ENCODE measurements around the gene SETMAR. TPM values are rescaled to one million over a fixed set of nuclear protein-coding genes. Genes with fewer than 3 reads are reported as not detected.

Gene SETMAR
- total and polyA plus RNA-seq, 2 donors (not counting 1 experiment from before 2014, with no cell fraction given), result 4.2 to 7.6 TPM

DNA sequence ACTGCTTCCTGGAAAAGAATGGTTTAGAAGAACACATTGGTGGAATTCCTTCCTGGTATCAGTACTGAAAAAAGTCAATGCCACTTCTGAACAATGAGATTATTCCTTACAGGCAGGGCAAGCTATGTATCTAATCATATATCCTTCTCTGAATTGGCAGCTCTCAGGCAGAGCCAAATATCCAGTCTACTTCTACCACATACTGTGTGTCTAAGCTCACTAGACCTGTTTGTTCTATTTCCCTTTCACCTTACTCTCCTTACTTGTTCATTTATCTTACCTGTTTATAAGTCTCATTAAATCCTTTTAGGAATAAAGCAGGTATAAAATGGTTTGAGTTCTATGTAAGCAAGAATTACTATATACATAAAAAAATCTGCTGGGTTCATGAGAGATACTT, 8.3 kb downstream of the SETMAR start:
- no peaks in the 10 kb centered on the region for H3K4me1 ChIP-seq (ENCODE audit: control insufficient read depth in 2 of 2, insufficient read depth in 2 of 2, low read length in 2 of 2)
- no peak overlapping the region for H3K27ac Mint-ChIP-seq
- no peak overlapping the region for H3K27ac ChIP-seq (ENCODE audit: low read length in 2 of 2)
- ATAC-seq (ENCODE audit: low read depth), result no peak
- ChIA-PET POLR2A (no interaction called here), CTCF (no interaction called here)
- peaks cover 9 to 10% of the 10 kb centered on the region in 2 experiments for H3K36me3 ChIP-seq (replicated peaks in 1 of 2; ENCODE audit: control extremely low read depth in 1 of 2, control insufficient read depth in 1 of 2, extremely low read depth in 1 of 2, insufficient read depth in 2 of 2, low read length in 1 of 2)
- no peak overlapping the region for H3K4me3 Mint-ChIP-seq
- no peaks in the 10 kb centered on the region for H3K4me1 Mint-ChIP-seq
- no peak for DNase-seq
- H3K4me3 ChIP-seq (ENCODE audit: control extremely low read depth in 1 of 5, extremely low read depth in 1 of 5, insufficient read depth in 1 of 5, low read depth in 2 of 5, low read length in 4 of 5), result no peak overlapping the region
- H3K27me3 ChIP-seq (replicated peaks in 1 of 4; ENCODE audit: control extremely low read depth in 1 of 4, control insufficient read depth in 3 of 4, insufficient read depth in 4 of 4, low read length in 3 of 4), result no peaks in the 10 kb centered on the region
- TF ChIP-seq, protein P1, sequence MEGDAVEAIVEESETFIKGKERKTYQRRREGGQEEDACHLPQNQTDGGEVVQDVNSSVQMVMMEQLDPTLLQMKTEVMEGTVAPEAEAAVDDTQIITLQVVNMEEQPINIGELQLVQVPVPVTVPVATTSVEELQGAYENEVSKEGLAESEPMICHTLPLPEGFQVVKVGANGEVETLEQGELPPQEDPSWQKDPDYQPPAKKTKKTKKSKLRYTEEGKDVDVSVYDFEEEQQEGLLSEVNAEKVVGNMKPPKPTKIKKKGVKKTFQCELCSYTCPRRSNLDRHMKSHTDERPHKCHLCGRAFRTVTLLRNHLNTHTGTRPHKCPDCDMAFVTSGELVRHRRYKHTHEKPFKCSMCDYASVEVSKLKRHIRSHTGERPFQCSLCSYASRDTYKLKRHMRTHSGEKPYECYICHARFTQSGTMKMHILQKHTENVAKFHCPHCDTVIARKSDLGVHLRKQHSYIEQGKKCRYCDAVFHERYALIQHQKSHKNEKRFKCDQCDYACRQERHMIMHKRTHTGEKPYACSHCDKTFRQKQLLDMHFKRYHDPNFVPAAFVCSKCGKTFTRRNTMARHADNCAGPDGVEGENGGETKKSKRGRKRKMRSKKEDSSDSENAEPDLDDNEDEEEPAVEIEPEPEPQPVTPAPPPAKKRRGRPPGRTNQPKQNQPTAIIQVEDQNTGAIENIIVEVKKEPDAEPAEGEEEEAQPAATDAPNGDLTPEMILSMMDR (IDR thresholded peaks at IDR 0.05), result no peak
- TF ChIP-seq EZH2 (IDR thresholded peaks at IDR 0.05; ENCODE audit: borderline replicate concordance, insufficient read depth, low read depth, low read length, poor library complexity, severe bottlenecking), result no peak
- intact Hi-C loops (cut with micrococcal nuclease), result no loop called here
- no peak overlapping the region for H2AFZ ChIP-seq (ENCODE audit: insufficient read depth, low read depth, low read length, poor library complexity, severe bottlenecking)
- no peak overlapping the region for H3K9ac ChIP-seq (ENCODE audit: low read length)
- H3K79me2 ChIP-seq (ENCODE audit: control insufficient read depth, insufficient read depth, low read length), result no peaks in the 10 kb centered on the region
- no peak overlapping the region for H3K4me2 ChIP-seq (replicated peaks; ENCODE audit: low read depth, low read length, poor library complexity, severe bottlenecking)
- H3K9me3 Mint-ChIP-seq (ENCODE audit: insufficient read depth), result no peaks in the 10 kb centered on the region
- H3K9me3 ChIP-seq (ENCODE audit: control extremely low read depth in 1 of 3, control insufficient read depth in 2 of 3, insufficient read depth in 1 of 3, low read length in 2 of 3), result no peaks in the 10 kb centered on the region
- no peaks in the 10 kb centered on the region for H3K27me3 Mint-ChIP-seq
- H4K20me1 ChIP-seq (ENCODE audit: control insufficient read depth, insufficient read depth, low read length, poor library complexity, severe bottlenecking), result no peaks in the 10 kb centered on the region

DNA sequence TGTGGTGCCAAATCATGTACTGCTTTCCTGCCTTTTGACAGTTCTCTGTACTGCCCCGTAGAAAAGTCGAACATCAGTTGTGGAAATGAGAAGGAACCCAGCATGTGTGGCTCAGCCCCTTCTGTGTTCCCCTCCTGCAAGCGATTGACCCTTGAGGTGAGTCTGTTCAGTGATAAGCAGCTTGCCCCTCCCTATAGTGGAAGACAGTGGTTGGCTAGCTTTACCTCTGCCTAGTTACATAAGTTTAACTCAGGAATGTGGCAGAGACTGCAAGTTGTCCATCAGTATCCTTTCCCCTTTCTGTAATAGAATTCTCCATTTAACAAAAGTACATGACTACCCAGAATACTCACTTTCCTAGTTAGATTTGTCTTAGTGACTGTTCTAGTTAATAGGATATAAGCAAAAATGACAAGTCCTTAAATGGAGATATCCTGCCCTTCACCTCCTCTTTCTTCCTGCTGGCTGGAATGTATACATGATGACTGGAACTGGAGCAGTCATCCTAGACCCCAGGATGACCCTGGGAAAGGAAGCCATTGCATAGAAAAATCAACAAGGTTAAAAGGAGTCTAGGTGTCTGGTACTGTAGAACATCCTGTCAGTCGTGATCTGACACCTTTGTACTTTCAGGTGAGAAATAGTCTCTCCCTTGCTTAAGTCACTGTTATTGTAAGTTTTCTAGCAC, 10.6 kb downstream of the SETMAR start:
- no peak overlapping the region for H3K27ac Mint-ChIP-seq
- H2AFZ ChIP-seq (ENCODE audit: insufficient read depth, low read depth, low read length, poor library complexity, severe bottlenecking), result no peak overlapping the region
- 100% methylated on average over 4 of the region's 4 CpGs for WGBS (ENCODE audit: insufficient coverage)
- ATAC-seq (ENCODE audit: low read depth), result no peak
- H3K4me1 Mint-ChIP-seq, result no peaks in the 10 kb centered on the region
- no peaks in the 10 kb centered on the region for H4K20me1 ChIP-seq (ENCODE audit: control insufficient read depth, insufficient read depth, low read length, poor library complexity, severe bottlenecking)
- H3K27me3 ChIP-seq (replicated peaks in 1 of 4; ENCODE audit: control extremely low read depth in 1 of 4, control insufficient read depth in 3 of 4, insufficient read depth in 4 of 4, low read length in 3 of 4), result no peaks in the 10 kb centered on the region
- no peaks in the 10 kb centered on the region for H3K79me2 ChIP-seq (ENCODE audit: control insufficient read depth, insufficient read depth, low read length)
- H3K4me2 ChIP-seq (replicated peaks; ENCODE audit: low read depth, low read length, poor library complexity, severe bottlenecking), result no peak overlapping the region
- H3K4me3 Mint-ChIP-seq, result no peak overlapping the region
- POLR2A ChIA-PET, result no interaction called here
- H3K4me3 ChIP-seq (ENCODE audit: control extremely low read depth in 1 of 5, extremely low read depth in 1 of 5, insufficient read depth in 1 of 5, low read depth in 2 of 5, low read length in 4 of 5), result no peak overlapping the region
- H3K27me3 Mint-ChIP-seq, result no peaks in the 10 kb centered on the region
- intact Hi-C loops (cut with micrococcal nuclease), result no loop called here
- CTCF ChIA-PET, result interaction anchor here (1.9 kb wide), 1 partner anchor 320 kb away, joined by 6 read pairs; no protein-coding TSS in a partner anchor
- H3K27ac ChIP-seq (ENCODE audit: low read length in 2 of 2), result no peak overlapping the region
- H3K9me3 ChIP-seq (ENCODE audit: control extremely low read depth in 1 of 3, control insufficient read depth in 2 of 3, insufficient read depth in 1 of 3, low read length in 2 of 3), result no peaks in the 10 kb centered on the region
- H3K36me3 ChIP-seq (replicated peaks in 1 of 2; ENCODE audit: control extremely low read depth in 1 of 2, control insufficient read depth in 1 of 2, extremely low read depth in 1 of 2, insufficient read depth in 2 of 2, low read length in 1 of 2), result peaks cover 9 to 10% of the 10 kb centered on the region in 2 experiments
- H3K9ac ChIP-seq (ENCODE audit: low read length), result no peak overlapping the region
- no peak for TF ChIP-seq EZH2 (IDR thresholded peaks at IDR 0.05; ENCODE audit: borderline replicate concordance, insufficient read depth, low read depth, low read length, poor library complexity, severe bottlenecking)
- TF ChIP-seq, protein P1 (IDR thresholded peaks at IDR 0.05), result no peak
- no peak for DNase-seq
- no peaks in the 10 kb centered on the region for H3K4me1 ChIP-seq (ENCODE audit: control insufficient read depth in 2 of 2, insufficient read depth in 2 of 2, low read length in 2 of 2)
- H3K9me3 Mint-ChIP-seq (ENCODE audit: insufficient read depth), result no peaks in the 10 kb centered on the region
